ENCODE results near the gene KNDC1.

KNDC1 gene

DNA sequence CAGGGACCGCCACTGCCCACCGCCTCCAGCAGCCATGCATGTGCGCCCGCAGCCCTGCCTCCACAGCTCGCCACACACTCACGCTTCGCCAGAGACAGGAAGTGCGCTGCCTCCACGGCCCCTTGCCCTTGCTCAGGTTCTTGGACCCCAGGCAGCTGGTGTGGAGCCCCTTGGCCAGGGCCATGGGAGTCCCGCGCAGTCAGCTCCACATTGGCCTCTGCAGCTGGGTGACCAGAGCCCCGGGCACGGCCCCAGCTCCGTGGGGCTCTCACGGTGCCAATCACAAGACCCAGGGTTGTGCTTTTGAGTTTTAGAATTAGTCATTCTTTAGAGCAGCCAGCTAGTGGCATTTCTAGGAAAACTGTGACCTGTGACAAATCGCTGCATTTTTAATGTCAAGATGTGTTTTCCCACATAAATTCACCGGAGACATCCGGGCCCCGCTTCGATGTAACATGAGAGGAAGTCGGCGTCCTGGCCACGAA lies 65.7 kb downstream of the KNDC1 start:
- TF ChIP-seq CTCF (conservative IDR thresholded peaks at IDR 0.05; ENCODE audit: low read depth), result no peak
- H3K27ac ChIP-seq, result no peak overlapping the region
- ChIA-PET POLR2A (ENCODE audit: low non-redundant PET) (no interaction called here), CTCF (interaction anchor here (0.6 to 4.5 kb wide), 6 partner anchors 18 to 334 kb away, joined by 3 to 29 read pairs (median 4); no protein-coding TSS in a partner anchor)
- DNase-seq (ENCODE audit: low spot score), result no peak

- ChIA-PET POLR2A (ENCODE audit: low non-redundant PET) (no interaction called here), CTCF (interaction anchor here (0.5 to 4.5 kb wide), 15 partner anchors 12 to 762 kb away, joined by 3 to 29 read pairs (median 4); no protein-coding TSS in a partner anchor)
- H3K27ac ChIP-seq, result no peak overlapping the region
- DNase-seq (ENCODE audit: low spot score), result peak; percentile 54
- TF ChIP-seq CTCF (conservative IDR thresholded peaks at IDR 0.05; ENCODE audit: low read depth), result no peak
These were observed 66.3 kb downstream of the KNDC1 start for GRCh38 chr10:133226251-133226808.

DNA sequence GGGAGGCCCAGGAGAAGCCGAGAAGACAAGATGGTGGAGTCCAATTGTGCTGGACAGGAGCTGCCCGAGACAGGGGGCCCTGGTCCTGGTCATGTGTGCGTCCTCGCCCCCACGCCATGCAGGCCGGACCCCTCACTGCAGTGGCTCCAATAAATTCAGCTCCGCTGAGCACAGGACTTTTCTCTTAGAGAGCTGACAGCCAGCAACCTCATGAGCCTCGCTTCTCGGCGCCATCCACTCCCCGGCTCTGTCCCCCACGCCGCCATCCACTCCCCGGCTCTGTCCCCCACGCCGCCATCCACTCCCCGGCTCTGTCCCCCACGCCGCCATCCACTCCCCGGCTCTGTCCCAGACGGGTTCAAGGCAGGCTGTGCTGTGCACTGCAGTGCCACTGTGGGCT lies 67.2 kb downstream of the KNDC1 start:
- no peak overlapping the region for H3K27ac ChIP-seq
- ChIA-PET CTCF (interaction anchor here (0.5 to 4.5 kb wide), 6 partner anchors 13 to 286 kb away, joined by 4 to 29 read pairs (median 4); no protein-coding TSS in a partner anchor), POLR2A (ENCODE audit: low non-redundant PET) (no interaction called here)
- TF ChIP-seq CTCF (conservative IDR thresholded peaks at IDR 0.05; ENCODE audit: low read depth), result no peak
- no peak for DNase-seq (ENCODE audit: low spot score)

- ChIA-PET CTCF (no interaction called here), POLR2A (ENCODE audit: low non-redundant PET) (no interaction called here)
- H3K27ac ChIP-seq, result no peak overlapping the region
- no peak for DNase-seq (ENCODE audit: low spot score)
- TF ChIP-seq CTCF (conservative IDR thresholded peaks at IDR 0.05; ENCODE audit: low read depth), result no peak
These were observed 69.4 kb downstream of the KNDC1 start for GRCh38 chr10:133229265-133230043.

- TF ChIP-seq CTCF (conservative IDR thresholded peaks at IDR 0.05; ENCODE audit: low read depth), result no peak
- no peak for DNase-seq (ENCODE audit: low spot score)
- POLR2A ChIA-PET (ENCODE audit: low non-redundant PET), result no interaction called here
- CTCF ChIA-PET, result no interaction called here
- H3K27ac ChIP-seq, result no peak within 1 kb of the TSS
These were observed 70.0 kb downstream of the KNDC1 start, which contains the start of gene UTF1 for GRCh38 chr10:133230044-133230361. Gene UTF1 (plus strand): TSS chr10:133230217. CDS start chr10:133230289, 72 bp downstream.

- DNase-seq (ENCODE audit: low spot score), result no peak
- POLR2A ChIA-PET (ENCODE audit: low non-redundant PET), result no interaction called here
- no peak for TF ChIP-seq CTCF (conservative IDR thresholded peaks at IDR 0.05; ENCODE audit: low read depth)
- CTCF ChIA-PET, result no interaction called here
- H3K27ac ChIP-seq, result no peak overlapping the region
These were observed 70.6 kb downstream of the KNDC1 start for GRCh38 chr10:133230387-133231195.
